HCT116 (cell line): Measurements from ENCODE around the gene SLC25A51. TPM values are rescaled to one million over a fixed set of nuclear protein-coding genes. Genes with fewer than 3 reads are reported as not detected.

Source experiments
- ATAC-seq: fragments of 200-7000 bp; cut with Tn5 transposase; 2 replicates; pipeline ENCODE4 v1.9.1; 2020; ENCODE audit warnings: mild to moderate bottlenecking, moderate library complexity
- BruUV-seq: library from RNA; stranded (reverse); fragments of 400-500 nt; replicated peaks from 2 replicates; lab custom pipeline; 2021; lab: Mats Ljungman, UMichigan
- CTCF ChIA-PET: fragments of 300-600 bp; sonication (Branson Sonifier 250); formaldehyde crosslinking; loops from one replicate; lab custom pipeline; 2021; ENCODE audit warnings: antibody characterized with exemption; lab: Charles Lee
- POLR2A ChIA-PET: fragments of 300-600, 350-600 bp; sonication (Branson Sonifier 250); formaldehyde crosslinking; loops from one replicate; lab custom pipeline; 2021; ENCODE audit warnings: antibody characterized with exemption; lab: Charles Lee
- RAD21 ChIA-PET, 2 experiments: fragments of 300-600 bp; sonication (Branson Sonifier 250); formaldehyde crosslinking; loops; one replicate each; lab custom pipeline; 2023; ENCODE audit warnings: low total read pairs in 2 of 2; ENCODE audit not compliant: uncharacterized antibody in 2 of 2, unreplicated experiment in 2 of 2, low non-redundant PET in 1 of 2; lab: Charles Lee
- DNase-seq: peaks from one replicate; pipeline ENCODE4 v3.0.0-alpha.2; 2010; ENCODE audit warnings: low read depth, low spot score
- H2AFZ ChIP-seq: fragments of 200-600 bp; shearing (Covaris generic), sonication (generic); 2 replicates; pipeline ENCODE4 v1.6.1; 2017; ENCODE audit warnings: low read depth, mixed run types, mixed read lengths, antibody characterized with exemption, low read length; ENCODE audit not compliant: poor library complexity, severe bottlenecking
- H3K27ac ChIP-seq: 2 replicates; pipeline ENCODE4 v1.5.1; 2012; ENCODE audit warnings: low read depth, low read length
- H3K27me3 ChIP-seq: fragments of 200-600 bp; sonication (generic); 2 replicates; pipeline ENCODE4 v1.6.1; 2016; ENCODE audit warnings: mixed run types, low read length, mixed read lengths; ENCODE audit not compliant: insufficient read depth
- H3K36me3 ChIP-seq, 2 experiments: fragments of 200-500 bp in 1 of 2; fragments of 200-600 bp in 1 of 2; sonication (Bioruptor generic) in 1 of 2; sonication (generic) in 1 of 2; 2 replicates each; pipeline versions ENCODE4 v1.5.1 to v1.6.1; 2014 to 2016; ENCODE audit warnings: low read length in 2 of 2, inconsistent platforms in 1 of 2, mixed read lengths in 1 of 2, mixed run types in 1 of 2; ENCODE audit not compliant: insufficient read depth in 2 of 2, control insufficient read depth in 1 of 2
- H3K4me1 ChIP-seq, 2 experiments: fragments of 200-600 bp in 1 of 2; sonication (generic) in 1 of 2; 2 replicates each; pipeline versions ENCODE4 v1.5.1 to v1.6.1; 2012 to 2017; ENCODE audit warnings: low read length in 2 of 2, inconsistent platforms in 1 of 2, mild to moderate bottlenecking in 1 of 2, mixed read lengths in 1 of 2, mixed run types in 1 of 2, moderate library complexity in 1 of 2; ENCODE audit not compliant: insufficient read depth in 2 of 2, control insufficient read depth in 1 of 2
- H3K4me2 ChIP-seq: fragments of 200-600 bp; sonication (generic); 2 replicates; pipeline ENCODE4 v1.6.1; 2017; ENCODE audit warnings: mixed run types, low read length, mixed read lengths
- H3K4me3 ChIP-seq, 2 experiments: fragments of 200-600 bp in 1 of 2; sonication (generic) in 1 of 2; replicated peaks in 1 of 2; 2 replicates each; pipeline ENCODE4 v1.5.1; 2011 to 2016; ENCODE audit warnings: low read length in 2 of 2, control low read depth in 1 of 2, low read depth in 1 of 2, mild to moderate bottlenecking in 1 of 2, mixed read lengths in 1 of 2, mixed run types in 1 of 2
- H3K79me2 ChIP-seq: fragments of 200-600 bp; sonication (generic); 2 replicates; pipeline ENCODE4 v1.6.1; 2017; ENCODE audit warnings: mild to moderate bottlenecking, mixed run types, low read length, moderate library complexity, mixed read lengths; ENCODE audit not compliant: insufficient read depth
- H3K9ac ChIP-seq: fragments of 200-600 bp; sonication (generic); 2 replicates; pipeline ENCODE4 v1.6.1; 2016; ENCODE audit warnings: low read length, mixed read lengths
- H3K9me2 ChIP-seq: fragments of 200-600 bp; sonication (generic), shearing (Covaris generic); 2 replicates; pipeline ENCODE4 v1.6.1; 2017; ENCODE audit warnings: mixed run types, mild to moderate bottlenecking, moderate library complexity; ENCODE audit not compliant: insufficient read depth
- H3K9me3 ChIP-seq, 2 experiments: fragments of 200-500 bp in 1 of 2; fragments of 200-600 bp in 1 of 2; sonication (Bioruptor generic) in 1 of 2; sonication (generic) in 1 of 2; 2 replicates each; pipeline ENCODE4 v1.6.1; 2014 to 2017; ENCODE audit warnings: low read length in 2 of 2, mixed read lengths in 2 of 2, inconsistent platforms in 1 of 2, low read depth in 1 of 2, mild to moderate bottlenecking in 1 of 2, mixed run types in 1 of 2, moderate library complexity in 1 of 2; ENCODE audit not compliant: control insufficient read depth in 1 of 2, insufficient read depth in 1 of 2
- H4K20me1 ChIP-seq: fragments of 200-600 bp; sonication (generic), shearing (Covaris generic); 2 replicates; pipeline ENCODE4 v1.6.1; 2017; ENCODE audit warnings: mixed run types, mild to moderate bottlenecking, moderate library complexity; ENCODE audit not compliant: insufficient read depth
- ATF3 ChIP-seq: IDR thresholded peaks from 2 replicates; pipeline ENCODE4 v1.6.1; 2012
- CBX3 ChIP-seq: IDR thresholded peaks from 2 replicates; pipeline ENCODE4 v1.6.1; 2012; ENCODE audit warnings: low read depth
- CEBPB ChIP-seq: IDR thresholded peaks from 2 replicates; pipeline ENCODE4 v1.6.1; 2012; ENCODE audit warnings: low read depth
- CTCF ChIP-seq, 3 experiments: fragments of 200-600 bp in 1 of 3; sonication (generic) in 1 of 3; IDR thresholded peaks in 2 of 3; conservative IDR thresholded peaks in 1 of 3; 2 replicates each; pipeline ENCODE4 v1.5.1; 2012 to 2017; ENCODE audit warnings: low read depth in 2 of 3, low read length in 2 of 3, antibody characterized with exemption in 1 of 3, borderline replicate concordance in 1 of 3, control low read depth in 1 of 3, mild to moderate bottlenecking in 1 of 3, mixed read lengths in 1 of 3, mixed run types in 1 of 3, moderate library complexity in 1 of 3; ENCODE audit not compliant: insufficient read depth in 1 of 3
- EGR1 ChIP-seq: IDR thresholded peaks from 2 replicates; pipeline ENCODE4 v1.6.1; 2012; ENCODE audit warnings: low read depth
- EZH2 ChIP-seq: fragments of 200-600 bp; sonication (generic); IDR thresholded peaks from 2 replicates; pipeline ENCODE4 v1.6.1; 2017; ENCODE audit warnings: antibody characterized with exemption, mixed run types
- FOSL1 ChIP-seq: IDR thresholded peaks from 2 replicates; pipeline ENCODE4 v1.6.1; 2012; ENCODE audit warnings: low read depth
- POLR2AphosphoS5 ChIP-seq: IDR thresholded peaks from 2 replicates; pipeline ENCODE4 v1.6.1; 2011; ENCODE audit warnings: mild to moderate bottlenecking, low read depth, low read length, moderate library complexity
- RAD21 ChIP-seq: IDR thresholded peaks from 2 replicates; pipeline ENCODE4 v1.6.1; 2012; ENCODE audit warnings: low read depth, mild to moderate bottlenecking
- REST ChIP-seq: IDR thresholded peaks from 2 replicates; pipeline ENCODE4 v1.6.1; 2012; ENCODE audit warnings: low read depth
- SIN3A ChIP-seq: IDR thresholded peaks from 2 replicates; pipeline ENCODE4 v1.6.1; 2012; ENCODE audit warnings: low read depth
- TCF7L2 ChIP-seq: IDR thresholded peaks from 2 replicates; pipeline ENCODE4 v1.7.0; 2011; ENCODE audit warnings: borderline replicate concordance, inconsistent platforms; ENCODE audit not compliant: insufficient read depth, insufficient read length; ENCODE audit errors: extremely low read depth
- YY1 ChIP-seq: IDR thresholded peaks from 2 replicates; pipeline ENCODE4 v1.6.1; 2011; ENCODE audit warnings: low read length, low read depth, moderate library complexity, mild to moderate bottlenecking; ENCODE audit not compliant: insufficient replicate concordance; ENCODE audit errors: extremely low read depth
- ZFX ChIP-seq: fragments of 450-650 bp; IDR thresholded peaks from 2 replicates; pipeline ENCODE4 v1.6.1; 2017
- intact Hi-C: fragments of 100-400 bp; cut with micrococcal nuclease; formaldehyde crosslinking; loops from 2 replicates; pipeline ENCODE4 v1.10.0; 2022
- total RNA-seq: library from RNA; stranded (reverse); gene quantifications from one replicate; pipeline ENCODE4 v1.2.1, GENCODE V29; 2021; ENCODE audit not compliant: unreplicated experiment

Gene SLC25A51
- total RNA-seq, 1 experiment from 2014 or later, result 27.3 TPM

GRCh38 chr9:37925006-37925405, 21.1 kb upstream of the SLC25A51 start:
- intact Hi-C loops, result loop anchor here (5.0 kb wide), 1 partner anchor 162 kb away; no protein-coding TSS in a partner anchor
- CTCF ChIA-PET, result interaction anchor here (2.3 kb wide), 1 partner anchor 12 kb away, joined by 10 read pairs; no protein-coding TSS in a partner anchor
- RAD21 ChIA-PET, result no interaction called here
- Histone ChIP-seq H3K4me3 (no peak overlapping the region), H3K9me3 (no peaks in the 10 kb centered on the region), H3K27me3 (no peaks in the 10 kb centered on the region), H3K9me2 (no peaks in the 10 kb centered on the region), H3K4me2 (no peak overlapping the region), H3K36me3 (peaks cover 0 to 7% of the 10 kb centered on the region in 2 experiments; a peak in 2 of 4 replicates), H2AFZ (no peak overlapping the region), H4K20me1 (no peaks in the 10 kb centered on the region), H3K4me1 (peaks cover 44 to 55% of the 10 kb centered on the region in 2 experiments), H3K79me2 (peaks cover 10% of the 10 kb centered on the region; the same call in 1 of the 2 replicates), H3K9ac (no peak overlapping the region), H3K27ac (no peak overlapping the region)
- DNase-seq, result no peak
- BruUV-seq, result no TSS peak
- TF ChIP-seq SIN3A, result no peak
- TF ChIP-seq REST, result no peak
- TF ChIP-seq CBX3, result no peak
- no peak for TF ChIP-seq FOSL1
- no peak for TF ChIP-seq ZFX
- TF ChIP-seq EZH2, result no peak
- no peak for TF ChIP-seq CTCF (IDR thresholded peaks at IDR 0.05 in 2 of 3, conservative IDR thresholded peaks at IDR 0.05 in 1 of 3; ENCODE audit: borderline replicate concordance in 1 of 3, insufficient read depth in 1 of 3, low read depth in 2 of 3, low read length in 2 of 3)
- TF ChIP-seq EGR1, result no peak
- TF ChIP-seq TCF7L2, result no peak
- no peak for TF ChIP-seq POLR2AphosphoS5
- TF ChIP-seq YY1, result no peak
- no peak for TF ChIP-seq ATF3
- TF ChIP-seq RAD21, result no peak
- no peak for TF ChIP-seq CEBPB
- POLR2A ChIA-PET, result no interaction called here
- no peak for ATAC-seq
